T-cell (primary cell): Measurements from ENCODE around the gene SPATS1. TPM values are rescaled to one million over a fixed set of nuclear protein-coding genes. Genes with fewer than 3 reads are reported as not detected.
"Not testable (repeated sequence)": the region's sequence is repeated elsewhere in the genome, so short reads cannot be mapped to it uniquely, and the experiment has no call there.

Experiments used
- ATAC-seq, 4 experiments: fragments of 200-7000 bp in 3 of 4; fragments of 150-1000 bp in 1 of 4; cut with Tn5 transposase; replicated peaks in 1 of 4; 1 replicate in 3 of 4; 2 replicates in 1 of 4; pipeline ENCODE4 v1.10.0; 2021; ENCODE audit warnings: moderate library complexity in 3 of 4, mild to moderate bottlenecking in 2 of 4, moderate number of reproducible peaks in 1 of 4
- CTCF ChIA-PET, 2 donors: fragments of 300-600 bp; sonication (Branson Sonifier 250); formaldehyde crosslinking; loops; one replicate each; lab custom pipeline; 2022; ENCODE audit warnings: antibody characterized with exemption in 2 of 2; lab: Charles Lee
- POLR2A ChIA-PET, 2 donors: fragments of 300-600 bp; sonication (Branson Sonifier 250); formaldehyde crosslinking; loops; one replicate each; lab custom pipeline; 2022; ENCODE audit warnings: antibody characterized with exemption in 2 of 2; lab: Charles Lee
- DNase-seq, 35 experiments: peaks; one replicate each; pipeline versions ENCODE4 v3.0.0 to v3.0.0-alpha.2; 2013 to 2023
- H3K27ac ChIP-seq: one replicate; pipeline ENCODE4 v1.5.1; 2013; ENCODE audit warnings: low read length
- H3K27me3 ChIP-seq, 2 experiments: replicated peaks in 1 of 2; 1 replicate in 1 of 2; 2 replicates in 1 of 2; pipeline versions ENCODE4 v1.6.1 to v1.7.0; 2013; ENCODE audit warnings: low read length in 1 of 2, mixed read lengths in 1 of 2; ENCODE audit not compliant: control insufficient read depth in 2 of 2, insufficient read depth in 2 of 2; ENCODE audit errors: extremely low read depth in 1 of 2
- H3K36me3 ChIP-seq, 2 donors: 1 replicate in 1 of 2; 2 replicates in 1 of 2; pipeline versions ENCODE4 v1.6.1 to v1.7.0; 2013; ENCODE audit warnings: low read length in 1 of 2; ENCODE audit not compliant: control insufficient read depth in 2 of 2, insufficient read depth in 1 of 2; ENCODE audit errors: extremely low read depth in 1 of 2
- H3K4me1 ChIP-seq, 2 experiments: 1 replicate in 1 of 2; 2 replicates in 1 of 2; pipeline versions ENCODE4 v1.6.1 to v1.7.0; 2013; ENCODE audit warnings: low read length in 2 of 2, mixed read lengths in 1 of 2; ENCODE audit not compliant: insufficient read depth in 2 of 2, control insufficient read depth in 1 of 2; ENCODE audit errors: extremely low read depth in 1 of 2
- H3K4me3 ChIP-seq, 2 donors: 1 replicate in 1 of 2; 2 replicates in 1 of 2; pipeline versions ENCODE4 v1.5.1 to v1.7.0; 2013; ENCODE audit warnings: mild to moderate bottlenecking in 2 of 2, low read length in 1 of 2, moderate library complexity in 1 of 2; ENCODE audit not compliant: control insufficient read depth in 1 of 2; ENCODE audit errors: extremely low read depth in 1 of 2
- H3K9me3 ChIP-seq: 2 replicates; pipeline ENCODE4 v1.7.0; 2013
- H3K27ac Mint-ChIP-seq, 2 donors: one replicate each; pipeline ENCODE4 v1.8.0; 2020 to 2021; ENCODE audit warnings: mild to moderate bottlenecking in 2 of 2, mixed read lengths in 2 of 2
- H3K27me3 Mint-ChIP-seq, 2 donors: one replicate each; pipeline ENCODE4 v1.8.0; 2021 to 2022; ENCODE audit warnings: mixed read lengths in 2 of 2
- H3K36me3 Mint-ChIP-seq: one replicate; pipeline ENCODE4 v1.8.0; 2021; ENCODE audit warnings: mixed read lengths
- H3K4me1 Mint-ChIP-seq, 3 donors: one replicate each; pipeline ENCODE4 v1.8.0; 2020 to 2022; ENCODE audit warnings: mixed read lengths in 3 of 3, mild to moderate bottlenecking in 1 of 3
- H3K4me3 Mint-ChIP-seq, 3 donors: one replicate each; pipeline ENCODE4 v1.8.0; 2020 to 2022; ENCODE audit warnings: mild to moderate bottlenecking in 3 of 3, mixed read lengths in 3 of 3, moderate library complexity in 3 of 3
- H3K9me3 Mint-ChIP-seq, 3 donors: one replicate each; pipeline ENCODE4 v1.8.0; 2020 to 2022; ENCODE audit warnings: mixed read lengths in 3 of 3
- WGBS: methylation state at CpG from one replicate; pipeline ENCODE4 v1.1.5; 2013; ENCODE audit warnings: missing lambda C conversion rate; ENCODE audit not compliant: insufficient coverage; 5-methylcytosine and 5-hydroxymethylcytosine counted together
- total RNA-seq, 35 experiments: library from RNA in 6 of 35; stranded (reverse) in 6 of 35; fragments of 120-200 nt in 1 of 35; gene quantifications; one replicate each; pipeline versions ENCODE4 v1.2.1 to v1.2.4 and lab custom pipeline; 2013 to 2026

Gene SPATS1
- total RNA-seq, 5 donors from 2014 or later (not counting 1 experiment from before 2014, with no cell fraction given) = not detected

DNA sequence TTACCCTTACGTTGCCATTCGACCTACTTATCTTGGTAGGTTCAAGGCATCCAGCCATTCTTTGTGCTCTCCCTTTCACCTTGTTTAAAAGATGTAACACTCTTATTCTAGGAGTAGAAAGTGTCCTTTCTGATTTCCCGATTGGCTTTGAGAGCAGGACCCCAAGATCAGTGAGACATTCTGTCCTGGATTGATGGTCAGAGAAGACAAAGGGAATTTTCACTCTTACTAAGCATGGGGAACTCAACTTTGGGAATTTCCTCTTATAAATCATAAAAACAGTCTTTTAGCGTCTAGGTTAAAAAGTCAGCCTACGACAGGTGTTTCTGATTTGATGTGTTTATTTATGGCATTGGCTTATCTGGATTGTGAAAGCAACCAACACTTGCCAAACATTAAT lies 26.5 kb upstream of the SPATS1 start:
- H3K27ac Mint-ChIP-seq = no peak overlapping the region
- H3K4me3 Mint-ChIP-seq = no peak overlapping the region
- ATAC-seq (no peak), DNase-seq (no peak)
- H3K36me3 Mint-ChIP-seq = peaks cover under 1% of the 10 kb centered on the region
- Histone ChIP-seq H3K4me1 (peaks cover 5 to 18% of the 10 kb centered on the region in 2 experiments), H3K36me3 (peaks cover 0 to 10% of the 10 kb centered on the region in 2 donors), H3K27me3 (peaks cover 4 to 20% of the 10 kb centered on the region in 2 experiments), H3K4me3 (no peak overlapping the region), H3K9me3 (no peaks in the 10 kb centered on the region), H3K27ac (no peak overlapping the region)
- ChIA-PET POLR2A (no interaction called here), CTCF (no interaction called here)
- WGBS = no CpG with 5 or more reads among the region's 5 CpGs
- H3K4me1 Mint-ChIP-seq = peaks cover 19 to 22% (median 20%) of the 10 kb centered on the region in 3 donors
- peaks cover 24 to 38% of the 10 kb centered on the region in 2 donors for H3K27me3 Mint-ChIP-seq
- no peaks in the 10 kb centered on the region for H3K9me3 Mint-ChIP-seq

DNA sequence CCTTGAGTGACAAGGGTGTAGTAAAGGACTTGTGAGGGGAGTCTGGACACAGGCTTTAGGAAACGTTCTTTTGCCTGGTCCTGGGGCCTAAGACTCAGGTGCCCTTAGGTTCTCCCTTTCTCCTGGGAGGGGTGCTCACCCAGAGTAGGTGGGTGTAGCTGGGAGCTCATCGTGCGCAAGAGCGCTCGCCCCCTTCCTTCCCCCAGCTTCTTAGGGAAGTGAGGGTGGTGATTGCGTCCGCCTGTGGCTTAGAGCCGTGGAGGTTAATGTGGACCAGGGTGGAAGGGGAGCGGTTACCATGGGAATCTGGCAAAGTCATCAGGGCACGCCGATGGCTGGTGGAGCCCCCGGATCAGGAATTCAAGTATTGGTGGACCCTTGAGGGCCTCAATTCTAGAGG lies 26.0 kb upstream of the SPATS1 start:
- Histone ChIP-seq H3K27me3 (peaks cover 4 to 23% of the 10 kb centered on the region in 2 experiments), H3K4me3 (no peak overlapping the region), H3K36me3 (peaks cover 0 to 5% of the 10 kb centered on the region in 2 donors), H3K27ac (no peak overlapping the region), H3K9me3 (no peaks in the 10 kb centered on the region), H3K4me1 (peaks cover 5 to 18% of the 10 kb centered on the region in 2 experiments)
- no peak for ATAC-seq
- WGBS = 0% methylated on average over 1 of the region's 12 CpGs
- H3K27ac Mint-ChIP-seq = no peak overlapping the region
- ChIA-PET CTCF (no interaction called here), POLR2A (no interaction called here)
- no peak for DNase-seq
- no peak overlapping the region for H3K4me3 Mint-ChIP-seq
- no peaks in the 10 kb centered on the region for H3K36me3 Mint-ChIP-seq
- no peaks in the 10 kb centered on the region for H3K9me3 Mint-ChIP-seq
- H3K27me3 Mint-ChIP-seq = peaks cover 27 to 40% of the 10 kb centered on the region in 2 donors
- H3K4me1 Mint-ChIP-seq = peaks cover 18 to 21% (median 20%) of the 10 kb centered on the region in 3 donors

DNA sequence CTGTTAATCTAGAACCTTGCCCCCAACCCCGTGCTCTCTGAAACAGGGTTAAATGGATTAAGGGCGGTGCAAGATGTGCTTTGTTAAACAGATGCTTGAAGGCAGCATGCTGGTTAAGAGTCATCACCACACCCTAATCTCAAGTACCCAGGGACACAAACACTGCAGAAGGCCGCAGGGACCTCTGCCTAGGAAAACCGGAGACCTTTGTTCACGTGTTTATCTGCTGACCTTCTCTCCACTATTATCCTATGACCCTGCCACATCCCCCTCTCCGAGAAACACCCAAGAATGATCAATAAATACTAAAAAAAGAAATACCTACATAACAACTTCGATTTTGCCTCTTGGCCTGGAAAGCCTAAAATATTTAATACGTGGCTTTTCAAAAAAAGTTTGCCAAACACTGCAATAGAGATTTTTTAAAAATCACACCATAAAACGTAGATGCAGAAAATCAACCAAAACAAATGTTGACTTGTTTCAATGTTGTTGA lies 25.3 kb upstream of the SPATS1 start:
- peaks cover 4 to 11% of the 10 kb centered on the region in 2 experiments for H3K4me1 ChIP-seq
- H3K36me3 ChIP-seq, POLR2A ChIA-PET, H3K27ac ChIP-seq, ATAC-seq, H3K9me3 ChIP-seq, H3K36me3 Mint-ChIP-seq, H3K9me3 Mint-ChIP-seq, H3K4me3 Mint-ChIP-seq, CTCF ChIA-PET, DNase-seq, H3K4me3 ChIP-seq, H3K27ac Mint-ChIP-seq: not testable (repeated sequence)
- Mint-ChIP-seq H3K27me3 (peaks cover 27 to 40% of the 10 kb centered on the region in 2 donors), H3K4me1 (peaks cover 11 to 14% (median 13%) of the 10 kb centered on the region in 3 donors)
- WGBS = 65% methylated on average over 2 of the region's 9 CpGs
- H3K27me3 ChIP-seq = peaks cover 4 to 26% of the 10 kb centered on the region in 2 experiments

DNA sequence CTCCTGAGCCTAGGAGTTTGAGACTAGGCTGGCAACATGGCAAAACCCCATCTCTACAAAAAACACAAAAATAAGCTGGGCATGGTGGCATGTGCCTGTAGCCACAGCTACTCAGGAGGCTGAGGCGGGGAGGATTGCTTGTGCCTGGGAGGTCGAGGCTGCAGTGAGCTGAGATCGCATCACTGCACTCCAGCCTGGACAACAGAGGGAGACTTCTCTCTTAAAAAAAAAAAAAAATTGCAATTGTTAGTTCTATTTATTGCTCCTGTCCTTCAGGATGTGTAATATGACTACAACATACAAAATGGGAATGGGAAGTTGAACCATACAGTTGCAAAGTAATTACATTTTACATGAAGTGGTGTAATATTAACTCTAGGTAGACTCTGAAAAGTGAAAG lies 21.2 kb upstream of the SPATS1 start:
- Histone ChIP-seq H3K27ac (no peak overlapping the region), H3K4me1 (no peaks in the 10 kb centered on the region), H3K9me3 (no peaks in the 10 kb centered on the region), H3K4me3 (no peak overlapping the region), H3K27me3 (peaks cover 7 to 26% of the 10 kb centered on the region in 2 experiments), H3K36me3 (no peaks in the 10 kb centered on the region)
- Mint-ChIP-seq H3K27ac (no peak overlapping the region), H3K9me3 (no peaks in the 10 kb centered on the region), H3K27me3 (peaks cover 27 to 40% of the 10 kb centered on the region in 2 donors), H3K36me3 (no peaks in the 10 kb centered on the region), H3K4me3 (no peak overlapping the region), H3K4me1 (no peaks in the 10 kb centered on the region)
- WGBS = no CpG with 5 or more reads among the region's 3 CpGs
- POLR2A ChIA-PET = no interaction called here
- CTCF ChIA-PET = no interaction called here
- no peak for ATAC-seq
- DNase-seq = no peak

DNA sequence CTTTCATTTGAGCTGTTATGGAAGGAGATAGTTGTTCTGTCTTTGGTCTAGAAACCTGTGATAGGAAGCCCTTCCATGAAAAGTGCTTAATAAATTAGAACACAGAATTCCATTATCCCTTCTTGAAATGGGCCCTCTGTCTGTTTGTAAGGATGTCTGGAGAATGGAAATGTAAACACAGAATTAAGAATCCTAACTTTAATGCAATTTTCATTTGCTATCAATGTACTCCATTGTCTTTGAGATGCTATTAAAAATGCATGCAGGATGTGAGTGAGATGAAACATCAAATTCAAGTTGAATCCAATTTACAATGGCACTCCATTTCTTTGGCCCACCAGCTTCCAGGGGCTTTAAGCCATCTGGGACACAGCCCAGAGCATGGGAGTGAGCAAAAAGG lies 15.4 kb upstream of the SPATS1 start:
- Histone ChIP-seq H3K9me3 (no peaks in the 10 kb centered on the region), H3K27ac (no peak overlapping the region), H3K4me3 (no peak overlapping the region), H3K36me3 (no peaks in the 10 kb centered on the region), H3K27me3 (peaks cover 7 to 14% of the 10 kb centered on the region in 2 experiments), H3K4me1 (no peaks in the 10 kb centered on the region)
- ChIA-PET POLR2A (no interaction called here), CTCF (interaction anchor here (1.0 to 1.1 kb wide), 2 partner anchors 9 to 11 kb away, joined by 3 to 5 read pairs; no protein-coding TSS in a partner anchor)
- DNase-seq (no peak), ATAC-seq (no peak)
- H3K4me1 Mint-ChIP-seq = no peaks in the 10 kb centered on the region
- H3K4me3 Mint-ChIP-seq = no peak overlapping the region
- H3K27me3 Mint-ChIP-seq = peaks cover 29 to 30% of the 10 kb centered on the region in 2 donors
- no peaks in the 10 kb centered on the region for H3K36me3 Mint-ChIP-seq
- H3K27ac Mint-ChIP-seq = no peak overlapping the region
- no peaks in the 10 kb centered on the region for H3K9me3 Mint-ChIP-seq

DNA sequence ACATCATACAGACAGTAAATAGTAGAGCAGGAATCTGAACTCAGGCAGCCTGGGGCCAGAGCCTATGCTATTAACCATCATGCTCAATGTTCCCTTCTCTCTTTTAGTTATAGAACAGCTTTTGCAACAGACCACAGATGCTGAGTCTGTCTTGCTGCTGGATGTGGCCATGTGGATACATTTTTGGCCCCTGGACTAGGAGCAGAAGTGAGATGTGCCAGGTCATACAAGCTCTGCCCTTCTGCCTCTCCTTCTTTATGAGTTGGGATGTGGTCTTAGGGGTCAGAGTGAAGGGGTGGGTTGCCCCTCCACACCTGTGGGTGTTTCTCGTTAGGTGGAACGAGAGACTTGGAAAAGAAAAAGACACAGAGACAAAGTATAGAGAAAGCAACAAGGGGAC lies 14.7 kb upstream of the SPATS1 start:
- Mint-ChIP-seq H3K36me3 (no peaks in the 10 kb centered on the region), H3K4me3 (no peak overlapping the region), H3K9me3 (no peaks in the 10 kb centered on the region), H3K4me1 (no peaks in the 10 kb centered on the region), H3K27ac (no peak overlapping the region), H3K27me3 (peaks cover 35 to 36% of the 10 kb centered on the region in 2 donors)
- Histone ChIP-seq H3K27me3 (peaks cover 10 to 14% of the 10 kb centered on the region in 2 experiments), H3K4me1 (no peaks in the 10 kb centered on the region), H3K36me3 (no peaks in the 10 kb centered on the region), H3K4me3 (no peak overlapping the region), H3K9me3 (no peaks in the 10 kb centered on the region), H3K27ac (no peak overlapping the region)
- DNase-seq (no peak), ATAC-seq (no peak)
- ChIA-PET CTCF (interaction anchor here in 1 of 2 donors (1.0 kb wide), 1 partner anchor 10 kb away, joined by 3 read pairs; no protein-coding TSS in a partner anchor), POLR2A (no interaction called here)
- 79% methylated on average over 2 of the region's 2 CpGs for WGBS
